Head of caudate nucleus (tissue), 42 donors: ENCODE measurements around the gene MAGI2.
A peak's percentile ranks its signal among the peaks of the same experiment; 100 is the strongest.

Experiments used
- DNase-seq, 42 donors: peaks; one replicate each; pipeline versions ENCODE4 v3.0.0 to v3.0.0-alpha.2; 2020 to 2021; ENCODE audit warnings: mixed read lengths in 7 of 42
- intact Hi-C: fragments of 100-400 bp; cut with DNase I; formaldehyde crosslinking; loops from one replicate; pipeline ENCODE4 v1.15.0; 2022

Gene MAGI2

GRCh38 chr7:79217976-79218626 is 235.4 kb downstream of the MAGI2 start:
- DNase-seq: no peak
- intact Hi-C loops: no loop called here

GRCh38 chr7:79217468-79217867 is 236.0 kb downstream of the MAGI2 start:
- no peak for DNase-seq
- intact Hi-C loops: no loop called here

- intact Hi-C loops: no loop called here
- no peak for DNase-seq
Measured at GRCh38 chr7:79216236-79216635, 237.2 kb downstream of the MAGI2 start.

GRCh38 chr7:79212334-79212733 is 241.1 kb downstream of the MAGI2 start:
- intact Hi-C loops: no loop called here
- no peak for DNase-seq

GRCh38 chr7:79211724-79212123 is 241.7 kb downstream of the MAGI2 start:
- DNase-seq: no peak
- intact Hi-C loops: no loop called here

- intact Hi-C loops: no loop called here
- no peak for DNase-seq
Measured at GRCh38 chr7:79199961-79200360, 253.5 kb downstream of the MAGI2 start.

- peak in 5 of 42 donors; percentile 7 to 50 (median 17) for DNase-seq
- intact Hi-C loops: no loop called here
Measured at GRCh38 chr7:79199266-79199665, 254.2 kb downstream of the MAGI2 start.

GRCh38 chr7:79185605-79186004 is 267.9 kb downstream of the MAGI2 start:
- intact Hi-C loops: no loop called here
- DNase-seq: no peak

GRCh38 chr7:79182283-79182682 is 271.2 kb downstream of the MAGI2 start:
- peak in 41 of 42 donors; percentile 24 to 85 (median 53) for DNase-seq
- intact Hi-C loops: no loop called here

- no peak for DNase-seq
- intact Hi-C loops: no loop called here
Measured at GRCh38 chr7:79180533-79180932, 272.9 kb downstream of the MAGI2 start.

- intact Hi-C loops: no loop called here
- DNase-seq: peak in 18 of 42 donors; percentile 6 to 73 (median 44)
Measured at GRCh38 chr7:79176859-79177477, 276.5 kb downstream of the MAGI2 start.

GRCh38 chr7:79175374-79175773 is 278.1 kb downstream of the MAGI2 start:
- intact Hi-C loops: no loop called here
- no peak for DNase-seq

- DNase-seq: no peak
- intact Hi-C loops: no loop called here
Measured at GRCh38 chr7:79165225-79165624, 288.2 kb downstream of the MAGI2 start.

GRCh38 chr7:79159040-79159664 is 294.3 kb downstream of the MAGI2 start:
- DNase-seq: no peak
- intact Hi-C loops: no loop called here

- no peak for DNase-seq
- intact Hi-C loops: no loop called here
Measured at GRCh38 chr7:79157281-79157680, 296.2 kb downstream of the MAGI2 start.

GRCh38 chr7:79149831-79150230 is 303.6 kb downstream of the MAGI2 start:
- intact Hi-C loops: no loop called here
- DNase-seq: no peak

GRCh38 chr7:79142706-79143105 is 310.8 kb downstream of the MAGI2 start:
- intact Hi-C loops: no loop called here
- DNase-seq: no peak

- intact Hi-C loops: no loop called here
- DNase-seq: no peak
Measured at GRCh38 chr7:79141252-79141651, 312.2 kb downstream of the MAGI2 start.

GRCh38 chr7:79137942-79138341 is 315.5 kb downstream of the MAGI2 start:
- DNase-seq: no peak
- intact Hi-C loops: no loop called here

GRCh38 chr7:79132844-79133451 is 320.5 kb downstream of the MAGI2 start:
- intact Hi-C loops: no loop called here
- DNase-seq: no peak
